GM12878 (cell line): ENCODE data around the gene CACNA1B. TPM values are rescaled to one million over a fixed set of nuclear protein-coding genes. Genes with fewer than 3 reads are reported as not detected.

ENCODE experiments used
- ATAC-seq: fragments of 200-7000 bp; cut with Tn5 transposase; 3 replicates; pipeline ENCODE4 v1.9.1; 2020; ENCODE audit warnings: mild to moderate bottlenecking, moderate library complexity
- BruUV-seq: library from RNA; stranded (reverse); fragments of 400-500 nt; replicated peaks from 2 replicates; lab custom pipeline; 2021; lab: Mats Ljungman, UMichigan
- CTCF ChIA-PET: fragments of 300-600 bp; sonication (Branson Sonifier 250); formaldehyde crosslinking; extraction: SDS; loops from one replicate; lab custom pipeline; 2021; ENCODE audit warnings: inconsistent platforms; lab: Yijun Ruan, JAX
- POLR2A ChIA-PET: fragments of 350-600 bp; formaldehyde crosslinking; extraction: SDS; loops from one replicate; lab custom pipeline; 2021; ENCODE audit warnings: inconsistent platforms; lab: Charles Lee
- RAD21 ChIA-PET: fragments of 300-600 bp; sonication (Branson Sonifier 250); formaldehyde crosslinking; loops from one replicate; lab custom pipeline; 2023; ENCODE audit warnings: antibody characterized with exemption; ENCODE audit not compliant: unreplicated experiment; lab: Charles Lee
- SMC1A ChIA-PET: fragments of 300-600 bp; sonication (Branson Sonifier 250); formaldehyde crosslinking; loops from one replicate; lab custom pipeline; 2023; ENCODE audit not compliant: unreplicated experiment, uncharacterized antibody; lab: Charles Lee
- DNase-seq: peaks from one replicate; pipeline ENCODE4 v3.0.0-alpha.2; 2011; ENCODE audit warnings: low read depth, low spot score
- FAIRE-seq: peaks from 3 replicates; lab custom pipeline; 2011; peaks lifted over from hg19 to GRCh38; lab: Jason Lieb, UNC
- H2AFZ ChIP-seq: 2 replicates; pipeline ENCODE4 v1.6.0; 2011; ENCODE audit warnings: low read depth, low read length, control low read depth; ENCODE audit not compliant: control insufficient read depth
- H3K27ac ChIP-seq: 2 replicates; pipeline ENCODE4 v1.5.1; 2011; ENCODE audit warnings: control low read depth; ENCODE audit not compliant: control insufficient read depth, insufficient read depth
- H3K27me3 ChIP-seq, 2 experiments: replicated peaks in 1 of 2; 2 replicates each; pipeline versions ENCODE4 v1.6.0 to v1.6.1; 2011; ENCODE audit warnings: low read length in 1 of 2; ENCODE audit not compliant: control insufficient read depth in 2 of 2, insufficient read depth in 2 of 2
- H3K36me3 ChIP-seq, 2 experiments: 2 replicates each; pipeline ENCODE4 v1.5.1; 2011; ENCODE audit warnings: low read length in 1 of 2; ENCODE audit not compliant: control insufficient read depth in 2 of 2, insufficient read depth in 2 of 2
- H3K4me1 ChIP-seq: 2 replicates; pipeline ENCODE4 v1.6.1; 2011; ENCODE audit warnings: mild to moderate bottlenecking, low read length, moderate library complexity, mixed read lengths; ENCODE audit not compliant: control insufficient read depth, insufficient read depth
- H3K4me2 ChIP-seq: 2 replicates; pipeline ENCODE4 v1.6.0; 2011; ENCODE audit warnings: control low read depth; ENCODE audit not compliant: control insufficient read depth, insufficient read depth
- H3K4me3 ChIP-seq: fragments of 200-600 bp; sonication (generic); 2 replicates; pipeline ENCODE4 v1.5.1; 2016
- H3K79me2 ChIP-seq: 2 replicates; pipeline ENCODE4 v1.6.0; 2011; ENCODE audit warnings: low read length; ENCODE audit not compliant: control insufficient read depth, insufficient read depth
- H3K9ac ChIP-seq: 2 replicates; pipeline ENCODE4 v1.8.0; 2011; ENCODE audit warnings: low read length, control low read depth, mixed read lengths; ENCODE audit not compliant: control insufficient read depth, insufficient read depth
- H3K9me3 ChIP-seq: replicated peaks from 3 replicates; pipeline ENCODE4 v1.5.1; 2011; ENCODE audit warnings: mild to moderate bottlenecking, low read length; ENCODE audit not compliant: control insufficient read depth, insufficient read depth
- H4K20me1 ChIP-seq: 2 replicates; pipeline ENCODE4 v1.6.0; 2011; ENCODE audit not compliant: control insufficient read depth, insufficient read depth
- BMI1 ChIP-seq: fragments of 450-650 bp; IDR thresholded peaks from 2 replicates; pipeline ENCODE4 v1.6.1; 2016; ENCODE audit warnings: mild to moderate bottlenecking, moderate library complexity, borderline replicate concordance
- ESRRA ChIP-seq: IDR thresholded peaks from 2 replicates; pipeline ENCODE4 v1.6.1; 2012; ENCODE audit warnings: mild to moderate bottlenecking, low read length, improper control_type of control experiment
- EZH2 ChIP-seq: IDR thresholded peaks from 2 replicates; pipeline ENCODE4 v1.6.1; 2012; ENCODE audit warnings: low read depth, mild to moderate bottlenecking, control low read depth, inconsistent platforms, low read length, borderline replicate concordance; ENCODE audit not compliant: control insufficient read depth
- MYB ChIP-seq: fragments of 150-350 bp; IDR thresholded peaks from 2 replicates; pipeline ENCODE4 v1.6.1; 2014; ENCODE audit warnings: mild to moderate bottlenecking, low read depth, low read length, borderline replicate concordance
- MYC ChIP-seq: IDR thresholded peaks from 2 replicates; pipeline ENCODE4 v1.6.1; 2011; ENCODE audit warnings: mild to moderate bottlenecking, low read length, moderate library complexity, inconsistent platforms; ENCODE audit not compliant: insufficient read depth, insufficient replicate concordance, insufficient read length, severe bottlenecking
- NFIC ChIP-seq: IDR thresholded peaks from 2 replicates; pipeline ENCODE4 v1.6.1; 2012; ENCODE audit warnings: low read depth, mild to moderate bottlenecking, inconsistent platforms, low read length, moderate library complexity
- NRF1 ChIP-seq: conservative IDR thresholded peaks from 2 replicates; pipeline ENCODE4 v1.6.1; 2011; ENCODE audit warnings: mild to moderate bottlenecking, low read depth, low read length, improper control_type of control experiment
- RAD21 ChIP-seq: IDR thresholded peaks from 2 replicates; pipeline ENCODE4 v1.6.1; 2011; ENCODE audit warnings: mild to moderate bottlenecking, low read depth, low read length, moderate library complexity; ENCODE audit not compliant: insufficient read depth
- RBBP5 ChIP-seq: fragments of 200-600 bp; sonication (generic); conservative IDR thresholded peaks from 2 replicates; pipeline ENCODE4 v1.6.1; 2016
- SMC3 ChIP-seq: IDR thresholded peaks from 2 replicates; pipeline ENCODE4 v1.6.1; 2011; ENCODE audit warnings: low read length, improper control_type of control experiment, borderline replicate concordance
- TCF7 ChIP-seq: IDR thresholded peaks from 2 replicates; pipeline ENCODE4 v1.6.1; 2014; ENCODE audit warnings: antibody characterized with exemption, borderline replicate concordance
- WGBS: methylation state at CpG from one replicate; pipeline ENCODE4 v1.1.6; 2016; ENCODE audit warnings: low lambda C conversion rate; ENCODE audit not compliant: insufficient replicate concordance, insufficient coverage; ENCODE audit errors: missing lambda C conversion rate; 5-methylcytosine and 5-hydroxymethylcytosine counted together
- in situ Hi-C: fragments of 300-500 bp; cut with MboI; formaldehyde crosslinking; loops from 9 replicates; pipeline ENCODE4 v1.14.3; 2018; ENCODE audit warnings: mixed read lengths
- intact Hi-C: fragments of 100-400 bp; cut with micrococcal nuclease; formaldehyde crosslinking; loops from one replicate; pipeline ENCODE4 v1.14.2; 2022; ENCODE audit not compliant: unreplicated experiment
- polyA plus RNA-seq, 11 experiments: library from polyadenylated mRNA; depleted of rRNA in 4 of 11; unstranded in 6 of 11; stranded (reverse) in 5 of 11; fragments of >200 nt; fragmentation: Nextera tagmentation in 4 of 11; fragmentation: Illumina TruSeq in 1 of 11; extraction: Ambion mirVana in 4 of 11; extraction: Trizol in 1 of 11; gene quantifications; 1 replicate in 1 of 11; 2 replicates in 10 of 11; pipeline versions ENCODE4 v1.2.1 to v1.2.3, GENCODE V29; 2011 to 2016; ENCODE audit warnings: inconsistent platforms in 2 of 11, missing spikeins in 2 of 11, low read depth in 1 of 11
- total RNA-seq, 4 experiments: library from RNA; depleted of rRNA in 3 of 4; stranded (reverse); fragments of >200 nt in 3 of 4; fragmentation: Illumina TruSeq in 1 of 4; extraction: Trizol in 1 of 4; gene quantifications; 2 replicates each; pipeline versions ENCODE4 v1.2.1 to v1.2.3, GENCODE V29; 2013 to 2021
- TF ChIP-seq, protein P1 (sequence below): IDR thresholded peaks from 2 replicates; pipeline ENCODE4 v1.6.1; 2012; ENCODE audit warnings: improper control_type of control experiment, low read depth, low read length; ENCODE audit not compliant: insufficient replicate concordance
- TF ChIP-seq, protein P2 (sequence below): fragments of 450-650 bp; IDR thresholded peaks from 2 replicates; pipeline ENCODE4 v1.6.1; 2017; ENCODE audit warnings: mild to moderate bottlenecking, moderate library complexity

CACNA1B gene
- total and polyA plus RNA-seq, 10 of the 15 experiments (the other 5 are each of a cell fraction or from before 2014, with no cell fraction given), result 0.01 to 0.03 (median 0.01) TPM; not detected in 7

DNA sequence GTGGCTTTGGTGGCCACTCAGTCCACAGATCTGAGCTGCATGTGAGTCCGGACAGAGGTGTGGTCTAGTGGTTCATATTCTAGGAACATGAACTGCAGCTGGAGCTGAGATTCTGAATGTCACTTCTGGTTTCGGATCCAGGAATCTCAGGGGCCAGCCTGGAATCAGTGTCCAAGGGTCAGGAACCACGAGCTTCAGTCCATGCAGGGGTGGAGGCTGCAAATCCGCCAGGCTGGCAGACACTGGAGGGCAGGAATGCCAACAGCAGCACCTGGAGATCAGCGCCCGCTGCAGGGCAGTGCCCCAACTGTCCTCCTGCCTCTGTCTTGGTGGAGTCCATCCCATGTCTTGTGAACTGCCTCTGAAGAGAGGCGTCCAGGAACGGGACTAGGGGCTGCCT is 73.5 kb downstream of the CACNA1B start:
- H3K9me3 ChIP-seq, result no peaks in the 10 kb centered on the region; the same call in 1 of the 3 replicates
- H2AFZ ChIP-seq, result no peak overlapping the region
- no peak for TF ChIP-seq NFIC
- TF ChIP-seq, protein P1, sequence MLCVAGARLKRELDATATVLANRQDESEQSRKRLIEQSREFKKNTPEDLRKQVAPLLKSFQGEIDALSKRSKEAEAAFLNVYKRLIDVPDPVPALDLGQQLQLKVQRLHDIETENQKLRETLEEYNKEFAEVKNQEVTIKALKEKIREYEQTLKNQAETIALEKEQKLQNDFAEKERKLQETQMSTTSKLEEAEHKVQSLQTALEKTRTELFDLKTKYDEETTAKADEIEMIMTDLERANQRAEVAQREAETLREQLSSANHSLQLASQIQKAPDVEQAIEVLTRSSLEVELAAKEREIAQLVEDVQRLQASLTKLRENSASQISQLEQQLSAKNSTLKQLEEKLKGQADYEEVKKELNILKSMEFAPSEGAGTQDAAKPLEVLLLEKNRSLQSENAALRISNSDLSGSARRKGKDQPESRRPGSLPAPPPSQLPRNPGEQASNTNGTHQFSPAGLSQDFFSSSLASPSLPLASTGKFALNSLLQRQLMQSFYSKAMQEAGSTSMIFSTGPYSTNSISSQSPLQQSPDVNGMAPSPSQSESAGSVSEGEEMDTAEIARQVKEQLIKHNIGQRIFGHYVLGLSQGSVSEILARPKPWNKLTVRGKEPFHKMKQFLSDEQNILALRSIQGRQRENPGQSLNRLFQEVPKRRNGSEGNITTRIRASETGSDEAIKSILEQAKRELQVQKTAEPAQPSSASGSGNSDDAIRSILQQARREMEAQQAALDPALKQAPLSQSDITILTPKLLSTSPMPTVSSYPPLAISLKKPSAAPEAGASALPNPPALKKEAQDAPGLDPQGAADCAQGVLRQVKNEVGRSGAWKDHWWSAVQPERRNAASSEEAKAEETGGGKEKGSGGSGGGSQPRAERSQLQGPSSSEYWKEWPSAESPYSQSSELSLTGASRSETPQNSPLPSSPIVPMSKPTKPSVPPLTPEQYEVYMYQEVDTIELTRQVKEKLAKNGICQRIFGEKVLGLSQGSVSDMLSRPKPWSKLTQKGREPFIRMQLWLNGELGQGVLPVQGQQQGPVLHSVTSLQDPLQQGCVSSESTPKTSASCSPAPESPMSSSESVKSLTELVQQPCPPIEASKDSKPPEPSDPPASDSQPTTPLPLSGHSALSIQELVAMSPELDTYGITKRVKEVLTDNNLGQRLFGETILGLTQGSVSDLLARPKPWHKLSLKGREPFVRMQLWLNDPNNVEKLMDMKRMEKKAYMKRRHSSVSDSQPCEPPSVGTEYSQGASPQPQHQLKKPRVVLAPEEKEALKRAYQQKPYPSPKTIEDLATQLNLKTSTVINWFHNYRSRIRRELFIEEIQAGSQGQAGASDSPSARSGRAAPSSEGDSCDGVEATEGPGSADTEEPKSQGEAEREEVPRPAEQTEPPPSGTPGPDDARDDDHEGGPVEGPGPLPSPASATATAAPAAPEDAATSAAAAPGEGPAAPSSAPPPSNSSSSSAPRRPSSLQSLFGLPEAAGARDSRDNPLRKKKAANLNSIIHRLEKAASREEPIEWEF, result no peak
- TF ChIP-seq MYC, result no peak
- no peak for TF ChIP-seq SMC3
- TF ChIP-seq, protein P2, sequence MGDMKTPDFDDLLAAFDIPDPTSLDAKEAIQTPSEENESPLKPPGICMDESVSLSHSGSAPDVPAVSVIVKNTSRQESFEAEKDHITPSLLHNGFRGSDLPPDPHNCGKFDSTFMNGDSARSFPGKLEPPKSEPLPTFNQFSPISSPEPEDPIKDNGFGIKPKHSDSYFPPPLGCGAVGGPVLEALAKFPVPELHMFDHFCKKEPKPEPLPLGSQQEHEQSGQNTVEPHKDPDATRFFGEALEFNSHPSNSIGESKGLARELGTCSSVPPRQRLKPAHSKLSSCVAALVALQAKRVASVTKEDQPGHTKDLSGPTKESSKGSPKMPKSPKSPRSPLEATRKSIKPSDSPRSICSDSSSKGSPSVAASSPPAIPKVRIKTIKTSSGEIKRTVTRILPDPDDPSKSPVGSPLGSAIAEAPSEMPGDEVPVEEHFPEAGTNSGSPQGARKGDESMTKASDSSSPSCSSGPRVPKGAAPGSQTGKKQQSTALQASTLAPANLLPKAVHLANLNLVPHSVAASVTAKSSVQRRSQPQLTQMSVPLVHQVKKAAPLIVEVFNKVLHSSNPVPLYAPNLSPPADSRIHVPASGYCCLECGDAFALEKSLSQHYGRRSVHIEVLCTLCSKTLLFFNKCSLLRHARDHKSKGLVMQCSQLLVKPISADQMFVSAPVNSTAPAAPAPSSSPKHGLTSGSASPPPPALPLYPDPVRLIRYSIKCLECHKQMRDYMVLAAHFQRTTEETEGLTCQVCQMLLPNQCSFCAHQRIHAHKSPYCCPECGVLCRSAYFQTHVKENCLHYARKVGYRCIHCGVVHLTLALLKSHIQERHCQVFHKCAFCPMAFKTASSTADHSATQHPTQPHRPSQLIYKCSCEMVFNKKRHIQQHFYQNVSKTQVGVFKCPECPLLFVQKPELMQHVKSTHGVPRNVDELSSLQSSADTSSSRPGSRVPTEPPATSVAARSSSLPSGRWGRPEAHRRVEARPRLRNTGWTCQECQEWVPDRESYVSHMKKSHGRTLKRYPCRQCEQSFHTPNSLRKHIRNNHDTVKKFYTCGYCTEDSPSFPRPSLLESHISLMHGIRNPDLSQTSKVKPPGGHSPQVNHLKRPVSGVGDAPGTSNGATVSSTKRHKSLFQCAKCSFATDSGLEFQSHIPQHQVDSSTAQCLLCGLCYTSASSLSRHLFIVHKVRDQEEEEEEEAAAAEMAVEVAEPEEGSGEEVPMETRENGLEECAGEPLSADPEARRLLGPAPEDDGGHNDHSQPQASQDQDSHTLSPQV, result no peak
- no peak for TF ChIP-seq ESRRA
- TF ChIP-seq RAD21, result no peak
- TF ChIP-seq BMI1, result no peak
- no peak for TF ChIP-seq MYB
- TF ChIP-seq NRF1, result no peak
- TF ChIP-seq TCF7, result no peak
- TF ChIP-seq RBBP5, result no peak
- TF ChIP-seq EZH2, result no peak
- no peaks in the 10 kb centered on the region; a peak in 2 of 4 replicates for H3K27me3 ChIP-seq
- no peak overlapping the region for H3K9ac ChIP-seq
- H3K4me2 ChIP-seq, result no peak overlapping the region
- ATAC-seq (no peak), DNase-seq (no peak), FAIRE-seq (no peak)
- RAD21 ChIA-PET, result no interaction called here
- H4K20me1 ChIP-seq, result no peaks in the 10 kb centered on the region
- H3K4me1 ChIP-seq, result no peaks in the 10 kb centered on the region
- in situ Hi-C loops (no loop called here), intact Hi-C loops (no loop called here)
- no TSS peak for BruUV-seq
- H3K79me2 ChIP-seq, result no peaks in the 10 kb centered on the region
- CTCF ChIA-PET, result no interaction called here
- SMC1A ChIA-PET, result no interaction called here
- H3K4me3 ChIP-seq, result no peak overlapping the region
- WGBS, result 36% methylated on average over 8 of the region's 8 CpGs
- H3K36me3 ChIP-seq, result no peaks in the 10 kb centered on the region
- POLR2A ChIA-PET, result no interaction called here
- H3K27ac ChIP-seq, result no peak overlapping the region
